ENCODE results near the gene AP5M1. TPM values are rescaled to one million over a fixed set of nuclear protein-coding genes. Genes with fewer than 3 reads are reported as not detected.

AP5M1 gene
- total and polyA plus RNA-seq, 10 of the 15 experiments (the other 5 are each of a cell fraction or from before 2014, with no cell fraction given) = 23.9 to 66.0 (median 38.4) TPM

GRCh38 chr14:57345106-57345505, 76.3 kb downstream of the AP5M1 start:
- no TSS peak for BruUV-seq (replicated peaks)
- RAD21 ChIA-PET (ENCODE audit: unreplicated experiment) = no interaction called here
- FAIRE-seq = no peak
- Histone ChIP-seq H4K20me1 (ENCODE audit: control insufficient read depth, insufficient read depth) (no peaks in the 10 kb centered on the region), H3K36me3 (ENCODE audit: control insufficient read depth in 2 of 2, insufficient read depth in 2 of 2, low read length in 1 of 2) (no peaks in the 10 kb centered on the region), H3K27ac (ENCODE audit: control insufficient read depth, insufficient read depth) (no peak overlapping the region), H3K4me3 (no peak overlapping the region), H2AFZ (ENCODE audit: control insufficient read depth, low read depth, low read length) (no peak overlapping the region), H3K9ac (ENCODE audit: control insufficient read depth, insufficient read depth, low read length) (no peak overlapping the region), H3K9me3 (replicated peaks; ENCODE audit: control insufficient read depth, insufficient read depth, low read length) (no peaks in the 10 kb centered on the region), H3K27me3 (replicated peaks in 1 of 2; ENCODE audit: control insufficient read depth in 2 of 2, insufficient read depth in 2 of 2, low read length in 1 of 2) (no peaks in the 10 kb centered on the region), H3K79me2 (ENCODE audit: control insufficient read depth, insufficient read depth, low read length) (no peaks in the 10 kb centered on the region), H3K4me2 (ENCODE audit: control insufficient read depth, insufficient read depth) (no peak overlapping the region), H3K4me1 (ENCODE audit: control insufficient read depth, insufficient read depth, low read length) (no peaks in the 10 kb centered on the region)
- POLR2A ChIA-PET = no interaction called here
- TF ChIP-seq TARDBP (IDR thresholded peaks at IDR 0.05; ENCODE audit: borderline replicate concordance) = no peak
- no peak for TF ChIP-seq ZBED1 (IDR thresholded peaks at IDR 0.05; ENCODE audit: borderline replicate concordance)
- TF ChIP-seq ZNF24 (IDR thresholded peaks at IDR 0.05) = no peak
- SMC1A ChIA-PET (ENCODE audit: uncharacterized antibody, unreplicated experiment) = interaction anchor here (0.6 kb wide), 1 partner anchor 49 kb away, joined by 3 read pairs; no protein-coding TSS in a partner anchor
- 44% methylated on average over 9 of the region's 9 CpGs for WGBS (ENCODE audit: insufficient coverage, insufficient replicate concordance, low lambda C conversion rate, missing lambda C conversion rate)
- CTCF ChIA-PET = interaction anchor here (0.8 kb wide), 1 partner anchor 8 kb away, joined by 3 read pairs; no protein-coding TSS in a partner anchor
- ATAC-seq = no peak
- intact Hi-C loops (cut with micrococcal nuclease; ENCODE audit: unreplicated experiment) (no loop called here), in situ Hi-C loops (cut with MboI) (no loop called here)
- no peak for DNase-seq (ENCODE audit: low read depth, low spot score)

DNA sequence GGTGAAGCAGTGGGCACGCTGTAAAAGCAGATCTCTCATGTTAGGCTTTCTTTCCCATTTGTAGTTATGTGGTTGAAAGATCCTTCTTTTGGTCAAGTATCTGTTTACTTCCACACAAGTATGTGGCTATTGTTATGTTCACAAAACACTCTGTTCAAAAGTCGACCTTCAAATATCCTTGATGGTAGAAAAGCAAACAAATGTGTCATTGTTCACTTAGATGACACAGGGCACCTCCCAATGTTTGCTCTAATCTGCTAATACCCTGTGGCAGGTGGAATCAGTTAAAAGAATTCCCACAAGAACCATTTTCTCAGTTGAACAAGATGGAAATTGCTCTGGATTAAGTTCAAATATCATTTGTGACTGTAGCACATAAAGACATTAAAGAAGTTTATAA, 78.0 kb downstream of the AP5M1 start:
- POLR2A ChIA-PET = no interaction called here
- Histone ChIP-seq H3K79me2 (ENCODE audit: control insufficient read depth, insufficient read depth, low read length) (no peaks in the 10 kb centered on the region), H3K9me3 (replicated peaks; ENCODE audit: control insufficient read depth, insufficient read depth, low read length) (no peaks in the 10 kb centered on the region), H4K20me1 (ENCODE audit: control insufficient read depth, insufficient read depth) (no peaks in the 10 kb centered on the region), H3K36me3 (ENCODE audit: control insufficient read depth in 2 of 2, insufficient read depth in 2 of 2, low read length in 1 of 2) (no peaks in the 10 kb centered on the region), H3K9ac (ENCODE audit: control insufficient read depth, insufficient read depth, low read length) (no peak overlapping the region), H3K4me1 (ENCODE audit: control insufficient read depth, insufficient read depth, low read length) (no peaks in the 10 kb centered on the region), H3K4me2 (ENCODE audit: control insufficient read depth, insufficient read depth) (no peak overlapping the region), H3K27ac (ENCODE audit: control insufficient read depth, insufficient read depth) (no peak overlapping the region), H3K4me3 (no peak overlapping the region), H3K27me3 (replicated peaks in 1 of 2; ENCODE audit: control insufficient read depth in 2 of 2, insufficient read depth in 2 of 2, low read length in 1 of 2) (no peaks in the 10 kb centered on the region), H2AFZ (ENCODE audit: control insufficient read depth, low read depth, low read length) (no peak overlapping the region)
- RAD21 ChIA-PET (ENCODE audit: unreplicated experiment) = no interaction called here
- ATAC-seq (no peak), DNase-seq (ENCODE audit: low read depth, low spot score) (no peak), FAIRE-seq (no peak)
- WGBS (ENCODE audit: insufficient coverage, insufficient replicate concordance, low lambda C conversion rate, missing lambda C conversion rate) = 0% methylated on average over 2 of the region's 2 CpGs
- no TSS peak for BruUV-seq (replicated peaks)
- intact Hi-C loops (cut with micrococcal nuclease; ENCODE audit: unreplicated experiment) (no loop called here), in situ Hi-C loops (cut with MboI) (no loop called here)
- CTCF ChIA-PET = no interaction called here
- SMC1A ChIA-PET (ENCODE audit: uncharacterized antibody, unreplicated experiment) = no interaction called here
- TF ChIP-seq CBX3 (IDR thresholded peaks at IDR 0.05; ENCODE audit: borderline replicate concordance, low read depth) (no peak), BCL3 (IDR thresholded peaks at IDR 0.05; ENCODE audit: borderline replicate concordance, insufficient read depth, low read depth, low read length, poor library complexity, severe bottlenecking) (no peak), ZNF687 (IDR thresholded peaks at IDR 0.05) (no peak), POLR2A (IDR thresholded peaks at IDR 0.05; ENCODE audit: low read depth, low read length) (no peak), IRF5 (IDR thresholded peaks at IDR 0.05; ENCODE audit: borderline replicate concordance) (no peak), EZH2 (IDR thresholded peaks at IDR 0.05; ENCODE audit: borderline replicate concordance, control insufficient read depth, low read depth, low read length) (no peak), ZNF384 (IDR thresholded peaks at IDR 0.05; ENCODE audit: borderline replicate concordance, low read depth, low read length) (no peak), TCF12 (IDR thresholded peaks at IDR 0.05; ENCODE audit: low read depth, low read length) (no peak)
